HCT116 (cell line): ENCODE data around the gene AP2A1. TPM values are rescaled to one million over a fixed set of nuclear protein-coding genes. Genes with fewer than 3 reads are reported as not detected.
"Not testable (repeated sequence)": the region's sequence is repeated elsewhere in the genome, so short reads cannot be mapped to it uniquely, and the experiment has no call there.

Experiments used
- ATAC-seq: fragments of 200-7000 bp; cut with Tn5 transposase; 2 replicates; pipeline ENCODE4 v1.9.1; 2020; ENCODE audit warnings: mild to moderate bottlenecking, moderate library complexity
- BruUV-seq: library from RNA; stranded (reverse); fragments of 400-500 nt; replicated peaks from 2 replicates; lab custom pipeline; 2021; lab: Mats Ljungman, UMichigan
- CTCF ChIA-PET: fragments of 300-600 bp; sonication (Branson Sonifier 250); formaldehyde crosslinking; loops from one replicate; lab custom pipeline; 2021; ENCODE audit warnings: antibody characterized with exemption; lab: Charles Lee
- POLR2A ChIA-PET: fragments of 300-600, 350-600 bp; sonication (Branson Sonifier 250); formaldehyde crosslinking; loops from one replicate; lab custom pipeline; 2021; ENCODE audit warnings: antibody characterized with exemption; lab: Charles Lee
- RAD21 ChIA-PET, 2 experiments: fragments of 300-600 bp; sonication (Branson Sonifier 250); formaldehyde crosslinking; loops; one replicate each; lab custom pipeline; 2023; ENCODE audit warnings: low total read pairs in 2 of 2; ENCODE audit not compliant: uncharacterized antibody in 2 of 2, unreplicated experiment in 2 of 2, low non-redundant PET in 1 of 2; lab: Charles Lee
- DNase-seq: peaks from one replicate; pipeline ENCODE4 v3.0.0-alpha.2; 2010; ENCODE audit warnings: low read depth, low spot score
- H2AFZ ChIP-seq: fragments of 200-600 bp; shearing (Covaris generic), sonication (generic); 2 replicates; pipeline ENCODE4 v1.6.1; 2017; ENCODE audit warnings: low read depth, mixed run types, mixed read lengths, antibody characterized with exemption, low read length; ENCODE audit not compliant: poor library complexity, severe bottlenecking
- H3K27ac ChIP-seq: 2 replicates; pipeline ENCODE4 v1.5.1; 2012; ENCODE audit warnings: low read depth, low read length
- H3K27me3 ChIP-seq: fragments of 200-600 bp; sonication (generic); 2 replicates; pipeline ENCODE4 v1.6.1; 2016; ENCODE audit warnings: mixed run types, low read length, mixed read lengths; ENCODE audit not compliant: insufficient read depth
- H3K36me3 ChIP-seq, 2 experiments: fragments of 200-500 bp in 1 of 2; fragments of 200-600 bp in 1 of 2; sonication (Bioruptor generic) in 1 of 2; sonication (generic) in 1 of 2; 2 replicates each; pipeline versions ENCODE4 v1.5.1 to v1.6.1; 2014 to 2016; ENCODE audit warnings: low read length in 2 of 2, inconsistent platforms in 1 of 2, mixed read lengths in 1 of 2, mixed run types in 1 of 2; ENCODE audit not compliant: insufficient read depth in 2 of 2, control insufficient read depth in 1 of 2
- H3K4me1 ChIP-seq, 2 experiments: fragments of 200-600 bp in 1 of 2; sonication (generic) in 1 of 2; 2 replicates each; pipeline versions ENCODE4 v1.5.1 to v1.6.1; 2012 to 2017; ENCODE audit warnings: low read length in 2 of 2, inconsistent platforms in 1 of 2, mild to moderate bottlenecking in 1 of 2, mixed read lengths in 1 of 2, mixed run types in 1 of 2, moderate library complexity in 1 of 2; ENCODE audit not compliant: insufficient read depth in 2 of 2, control insufficient read depth in 1 of 2
- H3K4me2 ChIP-seq: fragments of 200-600 bp; sonication (generic); 2 replicates; pipeline ENCODE4 v1.6.1; 2017; ENCODE audit warnings: mixed run types, low read length, mixed read lengths
- H3K4me3 ChIP-seq, 2 experiments: fragments of 200-600 bp in 1 of 2; sonication (generic) in 1 of 2; replicated peaks in 1 of 2; 2 replicates each; pipeline ENCODE4 v1.5.1; 2011 to 2016; ENCODE audit warnings: low read length in 2 of 2, control low read depth in 1 of 2, low read depth in 1 of 2, mild to moderate bottlenecking in 1 of 2, mixed read lengths in 1 of 2, mixed run types in 1 of 2
- H3K79me2 ChIP-seq: fragments of 200-600 bp; sonication (generic); 2 replicates; pipeline ENCODE4 v1.6.1; 2017; ENCODE audit warnings: mild to moderate bottlenecking, mixed run types, low read length, moderate library complexity, mixed read lengths; ENCODE audit not compliant: insufficient read depth
- H3K9ac ChIP-seq: fragments of 200-600 bp; sonication (generic); 2 replicates; pipeline ENCODE4 v1.6.1; 2016; ENCODE audit warnings: low read length, mixed read lengths
- H3K9me2 ChIP-seq: fragments of 200-600 bp; sonication (generic), shearing (Covaris generic); 2 replicates; pipeline ENCODE4 v1.6.1; 2017; ENCODE audit warnings: mixed run types, mild to moderate bottlenecking, moderate library complexity; ENCODE audit not compliant: insufficient read depth
- H3K9me3 ChIP-seq, 2 experiments: fragments of 200-500 bp in 1 of 2; fragments of 200-600 bp in 1 of 2; sonication (Bioruptor generic) in 1 of 2; sonication (generic) in 1 of 2; 2 replicates each; pipeline ENCODE4 v1.6.1; 2014 to 2017; ENCODE audit warnings: low read length in 2 of 2, mixed read lengths in 2 of 2, inconsistent platforms in 1 of 2, low read depth in 1 of 2, mild to moderate bottlenecking in 1 of 2, mixed run types in 1 of 2, moderate library complexity in 1 of 2; ENCODE audit not compliant: control insufficient read depth in 1 of 2, insufficient read depth in 1 of 2
- H4K20me1 ChIP-seq: fragments of 200-600 bp; sonication (generic), shearing (Covaris generic); 2 replicates; pipeline ENCODE4 v1.6.1; 2017; ENCODE audit warnings: mixed run types, mild to moderate bottlenecking, moderate library complexity; ENCODE audit not compliant: insufficient read depth
- CBX3 ChIP-seq: IDR thresholded peaks from 2 replicates; pipeline ENCODE4 v1.6.1; 2012; ENCODE audit warnings: low read depth
- EGR1 ChIP-seq: IDR thresholded peaks from 2 replicates; pipeline ENCODE4 v1.6.1; 2012; ENCODE audit warnings: low read depth
- FOSL1 ChIP-seq: IDR thresholded peaks from 2 replicates; pipeline ENCODE4 v1.6.1; 2012; ENCODE audit warnings: low read depth
- POLR2A ChIP-seq: IDR thresholded peaks from 2 replicates; pipeline ENCODE4 v1.7.0; 2011; ENCODE audit warnings: borderline replicate concordance; ENCODE audit not compliant: insufficient read depth, insufficient read length; ENCODE audit errors: extremely low read depth
- POLR2AphosphoS5 ChIP-seq: IDR thresholded peaks from 2 replicates; pipeline ENCODE4 v1.6.1; 2011; ENCODE audit warnings: mild to moderate bottlenecking, low read depth, low read length, moderate library complexity
- SIN3A ChIP-seq: IDR thresholded peaks from 2 replicates; pipeline ENCODE4 v1.6.1; 2012; ENCODE audit warnings: low read depth
- SP1 ChIP-seq: IDR thresholded peaks from 2 replicates; pipeline ENCODE4 v1.6.1; 2012; ENCODE audit warnings: low read depth
- SRF ChIP-seq: IDR thresholded peaks from 2 replicates; pipeline ENCODE4 v1.6.1; 2012; ENCODE audit warnings: low read depth
- TCF7L2 ChIP-seq: IDR thresholded peaks from 2 replicates; pipeline ENCODE4 v1.7.0; 2011; ENCODE audit warnings: borderline replicate concordance, inconsistent platforms; ENCODE audit not compliant: insufficient read depth, insufficient read length; ENCODE audit errors: extremely low read depth
- YY1 ChIP-seq: IDR thresholded peaks from 2 replicates; pipeline ENCODE4 v1.6.1; 2011; ENCODE audit warnings: low read length, low read depth, moderate library complexity, mild to moderate bottlenecking; ENCODE audit not compliant: insufficient replicate concordance; ENCODE audit errors: extremely low read depth
- ZFX ChIP-seq: fragments of 450-650 bp; IDR thresholded peaks from 2 replicates; pipeline ENCODE4 v1.6.1; 2017
- intact Hi-C: fragments of 100-400 bp; cut with micrococcal nuclease; formaldehyde crosslinking; loops from 2 replicates; pipeline ENCODE4 v1.10.0; 2022
- total RNA-seq: library from RNA; stranded (reverse); gene quantifications from one replicate; pipeline ENCODE4 v1.2.1, GENCODE V29; 2021; ENCODE audit not compliant: unreplicated experiment

Gene AP2A1
- total RNA-seq, 1 experiment from 2014 or later = 102 TPM

- Histone ChIP-seq H3K4me1 (peaks cover 20 to 34% of the 10 kb centered on the region in 2 experiments), H2AFZ (peak within 1 kb of the TSS; percentile 81), H3K9me3 (no peaks in the 10 kb centered on the region), H3K36me3 (peaks cover under 1 to 10% of the 10 kb centered on the region in 2 experiments; a peak in 1 of 4 replicates), H3K27me3 (no peaks in the 10 kb centered on the region), H3K79me2 (peaks cover 34% of the 10 kb centered on the region), H3K9ac (peak within 1 kb of the TSS; percentile 99), H3K9me2 (no peaks in the 10 kb centered on the region), H3K4me3 (peak within 1 kb of the TSS; percentile 95 to 99), H4K20me1 (no peaks in the 10 kb centered on the region), H3K27ac (peak within 1 kb of the TSS; percentile 83), H3K4me2 (peak within 1 kb of the TSS; percentile 85)
- intact Hi-C loops = no loop called here
- ChIA-PET CTCF (interaction anchor here (0.6 to 0.7 kb wide), 2 partner anchors 13 to 47 kb away, joined by 3 read pairs; no protein-coding TSS in a partner anchor), RAD21 (no interaction called here), POLR2A (interaction anchor here (0.8 to 1.0 kb wide), 3 partner anchors 32 to 142 kb away, joined by 3 to 4 read pairs (median 3); partner anchors contain the start of gene PTOV1)
- ATAC-seq (peak; percentile 83), DNase-seq (peak; percentile 79)
- BruUV-seq = no TSS peak
- TF ChIP-seq ZFX (peak; percentile 69; the same call in 1 of the 2 replicates), SRF (no peak), YY1 (peak; percentile 100), SIN3A (no peak; the same call in 1 of the 2 replicates), POLR2A (peak; percentile 83), POLR2AphosphoS5 (peak; percentile 91), EGR1 (peak; percentile 90)
Measured at GRCh38 chr19:49817964-49818648, 51.3 kb downstream of the AP2A1 start, which contains the start of gene MED25. Gene MED25 (plus strand): TSS chr19:49818289. CDS start chr19:49818342, 53 bp downstream.

GRCh38 chr19:49818649-49819370, 52.0 kb downstream of the AP2A1 start:
- Histone ChIP-seq H3K36me3 (peaks cover 5 to 15% of the 10 kb centered on the region in 2 experiments; a peak in 2 of 4 replicates), H3K79me2 (peaks cover 41% of the 10 kb centered on the region), H3K9me2 (no peaks in the 10 kb centered on the region), H3K4me1 (peaks cover 18 to 29% of the 10 kb centered on the region in 2 experiments), H4K20me1 (no peaks in the 10 kb centered on the region), H2AFZ (no peak overlapping the region), H3K9me3 (no peaks in the 10 kb centered on the region), H3K27me3 (no peaks in the 10 kb centered on the region), H3K27ac (peak overlapping the region; percentile 83), H3K4me2 (peak overlapping the region; percentile 85), H3K9ac (peak overlapping the region; percentile 99), H3K4me3 (peak overlapping the region; percentile 95 to 99)
- CTCF ChIA-PET = no interaction called here
- POLR2A ChIA-PET = interaction anchor here (0.6 kb wide), 1 partner anchor 178 kb away, joined by 4 read pairs; the partner anchor contains the start of gene RRAS
- TSS peak; percentile 50 for BruUV-seq
- DNase-seq = no peak
- intact Hi-C loops = no loop called here
- peak; percentile 1; the same call in 1 of the 2 replicates for ATAC-seq
- no peak for TF ChIP-seq POLR2A
- no peak for TF ChIP-seq CBX3
- no peak for TF ChIP-seq TCF7L2
- peak; percentile 36; the same call in 1 of the 2 replicates for TF ChIP-seq ZFX
- TF ChIP-seq FOSL1 = no peak
- TF ChIP-seq SP1 = no peak
- RAD21 ChIA-PET = no interaction called here

- CTCF ChIA-PET = not testable (repeated sequence)
- peak overlapping the region; percentile 83 for H3K27ac ChIP-seq
Measured at GRCh38 chr19:49819452-49820115, 52.8 kb downstream of the AP2A1 start.

More at GRCh38 chr19:49819452-49820115, 52.8 kb downstream of the AP2A1 start:
- POLR2A ChIA-PET, ATAC-seq, H3K9me2 ChIP-seq, BruUV-seq, intact Hi-C loops, H2AFZ ChIP-seq, RAD21 ChIA-PET, DNase-seq, H3K27me3 ChIP-seq, H3K9me3 ChIP-seq, H4K20me1 ChIP-seq: not testable (repeated sequence)
- peaks cover 14 to 23% of the 10 kb centered on the region in 2 experiments for H3K4me1 ChIP-seq
- H3K9ac ChIP-seq = peak overlapping the region; percentile 99
- peaks cover 48% of the 10 kb centered on the region for H3K79me2 ChIP-seq
- H3K4me3 ChIP-seq = peak overlapping the region; percentile 95 to 99; a peak in 3 of 4 replicates
- H3K36me3 ChIP-seq = peaks cover 6 to 15% of the 10 kb centered on the region in 2 experiments; a peak in 2 of 4 replicates
- H3K4me2 ChIP-seq = peak overlapping the region; percentile 85
